ENCODE results near the gene CES4A.

DNA sequence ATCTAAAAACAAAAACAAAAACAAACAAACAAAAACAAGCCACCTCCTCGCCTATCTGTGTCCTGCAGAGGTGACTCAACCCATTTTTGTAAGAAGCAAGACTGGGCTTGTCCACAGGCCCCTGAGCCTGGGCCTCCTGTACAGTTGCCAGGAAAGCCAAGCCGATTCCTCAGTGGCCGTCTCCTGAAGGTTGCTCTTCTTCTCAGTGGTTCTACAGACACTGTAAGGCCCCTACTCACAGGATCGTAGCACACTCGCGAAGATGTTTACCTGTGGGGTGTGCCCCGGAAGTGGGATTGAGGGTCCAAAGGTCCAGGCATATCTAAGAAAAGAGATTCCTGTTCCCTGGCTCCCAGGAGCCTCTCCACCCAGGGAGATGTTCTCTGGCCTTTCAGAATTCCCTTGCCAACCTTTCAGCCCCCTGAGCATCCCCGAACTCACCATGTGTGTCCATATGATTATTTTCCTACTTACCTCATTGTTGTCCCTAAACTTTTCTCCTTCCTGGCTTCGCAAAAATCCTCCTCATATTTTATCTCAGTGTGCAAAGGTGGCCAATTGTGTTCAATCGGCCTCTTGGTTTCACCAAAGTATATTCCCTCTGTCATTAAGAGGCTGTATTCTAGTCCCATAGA lies 34.8 kb upstream of the CES4A start:
- TF ChIP-seq, protein P1, sequence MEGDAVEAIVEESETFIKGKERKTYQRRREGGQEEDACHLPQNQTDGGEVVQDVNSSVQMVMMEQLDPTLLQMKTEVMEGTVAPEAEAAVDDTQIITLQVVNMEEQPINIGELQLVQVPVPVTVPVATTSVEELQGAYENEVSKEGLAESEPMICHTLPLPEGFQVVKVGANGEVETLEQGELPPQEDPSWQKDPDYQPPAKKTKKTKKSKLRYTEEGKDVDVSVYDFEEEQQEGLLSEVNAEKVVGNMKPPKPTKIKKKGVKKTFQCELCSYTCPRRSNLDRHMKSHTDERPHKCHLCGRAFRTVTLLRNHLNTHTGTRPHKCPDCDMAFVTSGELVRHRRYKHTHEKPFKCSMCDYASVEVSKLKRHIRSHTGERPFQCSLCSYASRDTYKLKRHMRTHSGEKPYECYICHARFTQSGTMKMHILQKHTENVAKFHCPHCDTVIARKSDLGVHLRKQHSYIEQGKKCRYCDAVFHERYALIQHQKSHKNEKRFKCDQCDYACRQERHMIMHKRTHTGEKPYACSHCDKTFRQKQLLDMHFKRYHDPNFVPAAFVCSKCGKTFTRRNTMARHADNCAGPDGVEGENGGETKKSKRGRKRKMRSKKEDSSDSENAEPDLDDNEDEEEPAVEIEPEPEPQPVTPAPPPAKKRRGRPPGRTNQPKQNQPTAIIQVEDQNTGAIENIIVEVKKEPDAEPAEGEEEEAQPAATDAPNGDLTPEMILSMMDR (IDR thresholded peaks at IDR 0.05): no peak
- TF ChIP-seq EP300 (IDR thresholded peaks at IDR 0.05): no peak
